Endothelial cell of hepatic sinusoid (primary cell): Measurements from ENCODE around the gene CFAP91.

Experiments used
- in situ Hi-C: cut with HindIII; loops from 2 replicates; pipeline ENCODE4 v1.10.0; 2017; ENCODE audit warnings: low sequenced_read_pairs

CFAP91 gene

DNA sequence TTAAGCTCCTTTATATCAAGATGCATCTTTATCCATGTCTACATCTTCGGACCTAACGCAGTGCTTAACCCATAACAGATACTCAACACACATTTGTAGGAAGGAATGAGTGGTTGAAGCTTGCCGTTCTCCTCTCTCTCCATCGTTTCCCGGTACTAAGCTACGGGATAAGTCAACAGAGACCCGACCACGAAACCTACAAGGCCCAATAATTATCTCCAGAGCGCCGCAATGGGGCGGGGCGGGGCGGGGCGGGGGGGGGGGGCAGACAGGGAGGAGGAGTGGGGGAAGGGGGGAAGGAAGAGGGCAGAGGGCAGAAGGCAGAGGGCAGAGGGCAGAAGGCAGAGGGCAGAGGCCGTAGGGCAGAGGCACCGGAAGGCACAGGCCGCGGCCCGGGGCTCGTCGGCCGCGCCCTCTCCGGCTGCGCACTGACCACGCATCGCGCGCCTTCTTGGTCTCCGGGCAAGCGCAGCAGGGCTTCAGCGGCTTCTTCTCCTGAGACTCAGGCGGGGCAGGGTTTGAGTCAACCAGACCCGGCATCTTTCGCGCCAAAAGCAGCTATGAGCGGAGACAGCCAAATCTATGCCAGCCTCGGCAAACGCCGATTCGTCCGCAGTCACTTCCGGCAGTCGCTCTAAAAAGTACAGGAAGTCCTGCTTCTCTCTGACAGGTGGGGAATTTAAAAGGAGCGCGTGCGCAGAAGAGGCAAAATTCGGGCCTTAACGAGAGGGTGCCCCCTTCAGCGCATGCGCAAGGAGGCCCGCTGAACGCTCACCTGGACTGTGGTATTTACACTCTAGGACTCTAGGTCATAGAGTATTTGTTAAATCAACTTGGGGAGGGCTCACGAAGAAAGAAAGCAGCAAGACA lies 25.8 kb upstream of the CFAP91 start, which contains the start of gene COX17:
Gene COX17 (minus strand): TSS at position 636 of the 870 bp plus-strand sequence. CDS start 96 bp downstream, at position 540.
- in situ Hi-C loops = loop anchor here (25.0 kb wide), 1 partner anchor 215 kb away; the partner anchor contains the start of genes POGLUT1 and TMEM39A

DNA sequence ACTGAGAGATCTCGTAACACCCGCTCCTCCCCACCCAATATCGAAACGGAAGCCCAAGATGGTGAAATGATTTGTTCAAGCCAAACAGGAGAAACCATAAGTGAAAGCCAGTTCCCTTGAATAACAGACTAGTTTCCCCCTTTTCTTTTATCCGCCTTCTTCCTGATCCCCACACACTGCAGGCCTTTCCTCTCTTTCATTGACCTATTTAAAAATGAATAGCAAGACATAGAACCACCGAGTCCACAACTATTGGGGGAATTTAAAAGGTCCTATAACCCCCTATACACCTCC lies 25.2 kb upstream of the CFAP91 start:
- in situ Hi-C loops = loop anchor here (25.0 kb wide), 1 partner anchor 215 kb away; the partner anchor contains the start of genes POGLUT1 and TMEM39A

DNA sequence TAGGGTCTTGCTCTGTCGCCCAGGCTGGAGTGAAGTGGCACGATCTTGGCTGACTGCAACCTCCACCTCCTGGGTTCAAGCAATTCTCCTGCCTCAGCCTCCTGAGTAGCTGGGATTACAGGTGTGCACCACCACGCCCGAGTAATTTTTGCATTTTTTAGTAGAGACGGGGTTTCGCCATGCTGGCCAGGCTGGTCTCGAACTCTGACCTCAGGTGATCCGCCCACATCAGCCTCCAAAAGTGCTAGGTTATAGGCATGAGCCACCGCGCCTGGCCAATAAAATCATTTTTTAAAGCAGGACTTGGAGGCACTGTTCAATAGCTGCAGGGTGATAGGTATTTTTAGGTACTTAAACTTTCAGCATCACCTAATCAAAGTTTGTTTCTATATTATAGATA lies 24.6 kb upstream of the CFAP91 start:
- in situ Hi-C loops = loop anchor here (25.0 kb wide), 1 partner anchor 216 kb away; the partner anchor contains the start of genes POGLUT1 and TMEM39A

DNA sequence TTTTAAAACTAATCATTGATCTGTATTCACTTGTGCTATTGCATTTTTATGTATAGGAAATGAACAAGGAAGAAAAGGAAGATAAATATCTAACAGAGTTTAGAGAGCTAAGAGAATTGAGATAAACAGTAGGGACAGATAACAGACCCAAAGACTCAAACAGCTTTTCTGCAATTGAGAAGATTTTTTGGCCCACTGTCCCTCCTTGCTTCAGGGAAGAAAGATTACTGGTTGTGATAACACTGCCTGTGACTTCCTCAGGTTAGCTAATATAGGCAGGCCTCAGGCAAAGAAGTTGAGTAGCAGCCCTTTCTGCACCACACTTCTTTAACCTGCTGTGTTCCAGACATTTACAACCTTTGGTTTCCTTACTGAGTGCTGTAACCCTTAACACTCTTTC lies 22.9 kb upstream of the CFAP91 start:
- in situ Hi-C loops = loop anchor here (5.0 to 25.0 kb wide), 3 partner anchors 68 to 218 kb away; partner anchors contain the start of genes POGLUT1 and TMEM39A

DNA sequence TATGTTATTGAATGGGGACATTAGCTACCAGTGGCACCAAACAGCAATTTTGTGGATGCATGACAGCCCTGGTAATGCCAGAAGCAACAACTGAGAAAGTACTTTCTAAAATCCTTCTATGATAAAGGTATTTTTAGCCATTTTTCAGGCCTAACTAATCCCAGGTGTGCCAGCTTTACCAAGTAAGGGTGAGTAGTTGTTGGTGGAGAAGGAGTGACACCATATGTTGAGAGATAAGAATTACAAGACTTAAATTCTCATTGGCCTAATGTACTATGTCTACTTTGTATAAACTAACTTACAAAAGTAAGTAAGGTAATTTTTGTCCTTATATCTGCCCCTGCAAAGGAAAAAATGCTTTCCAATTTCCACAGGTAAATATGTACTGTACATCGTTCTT lies 21.5 kb upstream of the CFAP91 start:
- in situ Hi-C loops = loop anchor here (5.0 to 25.0 kb wide), 3 partner anchors 69 to 219 kb away; partner anchors contain the start of genes POGLUT1 and TMEM39A

DNA sequence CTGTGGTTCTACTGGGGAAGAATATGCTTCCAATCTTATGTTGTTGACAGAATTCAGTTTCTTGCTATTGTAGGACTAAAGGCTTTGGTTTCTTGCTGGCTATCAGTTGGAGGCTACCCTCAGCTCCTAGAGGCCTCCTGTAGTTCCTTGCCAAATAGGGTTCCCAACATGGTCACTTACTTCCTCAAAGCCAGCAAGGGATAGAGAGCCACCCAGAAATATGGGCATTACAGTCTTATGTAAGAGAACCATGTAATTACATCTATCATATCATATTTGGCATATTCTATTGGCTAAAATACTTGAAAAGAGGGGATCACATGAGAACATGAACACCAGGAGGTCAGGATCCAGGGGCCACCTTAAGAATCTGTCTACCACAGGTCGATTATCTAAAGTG lies 19.4 kb upstream of the CFAP91 start:
- in situ Hi-C loops = loop anchor here (5.0 to 25.0 kb wide), 3 partner anchors 71 to 221 kb away; partner anchors contain the start of genes POGLUT1 and TMEM39A

DNA sequence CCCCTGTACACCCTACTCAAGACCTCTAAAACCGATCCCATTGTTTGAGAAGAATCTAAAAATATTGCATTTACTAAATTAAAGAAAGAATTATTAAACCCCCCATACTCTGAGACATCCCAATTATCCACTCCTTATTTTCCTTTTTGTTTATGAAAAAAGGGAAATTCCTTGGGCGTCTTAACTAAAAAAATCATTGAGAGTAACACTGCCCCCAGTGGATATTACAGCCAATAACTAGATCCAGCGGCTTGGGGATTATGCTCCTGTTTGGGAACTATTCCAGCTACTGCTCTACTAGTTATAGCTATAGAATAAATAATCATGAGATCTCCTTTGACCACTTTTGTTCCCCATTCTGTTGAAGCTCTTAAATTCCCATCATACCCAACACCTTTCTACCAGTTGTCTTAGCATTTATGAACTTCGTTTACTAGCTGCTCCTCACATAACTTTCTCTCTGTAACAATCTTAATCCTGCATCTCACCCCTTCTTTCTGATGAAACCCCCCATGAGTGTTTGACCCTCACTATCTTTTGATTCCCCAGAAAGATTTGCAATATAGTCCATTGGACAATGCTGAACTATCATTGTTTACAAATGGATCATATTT lies 12.7 kb upstream of the CFAP91 start:
- in situ Hi-C loops = loop anchor here (25.0 kb wide), 1 partner anchor 228 kb away; the partner anchor contains the start of genes POGLUT1 and TMEM39A

DNA sequence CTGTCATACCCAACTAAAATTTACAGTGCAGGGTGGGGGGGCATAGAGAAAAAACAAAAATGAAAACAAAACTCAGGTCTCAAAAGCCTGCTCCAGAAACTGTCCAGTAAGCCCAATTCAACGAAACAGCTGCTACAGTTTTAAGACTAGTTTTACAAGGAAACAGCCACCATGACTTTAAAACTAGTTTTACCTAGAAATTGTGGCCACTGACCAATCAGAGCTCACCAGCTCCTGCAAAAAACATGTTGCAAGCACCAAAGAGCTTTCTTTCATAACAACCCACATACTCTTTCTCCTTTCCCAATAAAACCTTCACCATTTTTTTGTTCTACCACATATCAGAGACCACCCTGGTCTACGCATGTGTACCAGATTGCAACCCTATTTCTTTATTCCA lies 7.3 kb upstream of the CFAP91 start:
- in situ Hi-C loops = loop anchor here (25.0 kb wide), 1 partner anchor 233 kb away; the partner anchor contains the start of genes POGLUT1 and TMEM39A

DNA sequence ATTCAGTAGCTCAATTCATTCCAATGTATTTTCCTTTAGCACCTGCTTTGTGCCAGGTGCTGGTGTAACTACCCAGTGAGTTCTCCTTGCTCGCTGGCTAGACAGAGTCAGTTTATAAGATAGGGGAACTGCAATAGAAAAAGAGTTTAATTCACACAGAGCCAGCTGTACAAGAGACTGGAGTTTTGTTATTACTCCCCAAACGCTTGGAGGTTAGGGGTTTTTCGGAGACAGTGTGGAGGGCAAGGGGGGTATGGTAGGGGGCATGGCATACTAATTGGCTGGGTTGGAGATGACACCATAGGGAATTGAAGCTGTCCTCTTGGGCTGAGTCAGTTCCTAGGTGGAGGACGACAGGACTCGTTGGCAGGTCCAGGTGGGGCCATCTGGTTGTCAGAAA lies 5.4 kb upstream of the CFAP91 start:
- in situ Hi-C loops = loop anchor here (25.0 kb wide), 1 partner anchor 235 kb away; the partner anchor contains the start of genes POGLUT1 and TMEM39A

DNA sequence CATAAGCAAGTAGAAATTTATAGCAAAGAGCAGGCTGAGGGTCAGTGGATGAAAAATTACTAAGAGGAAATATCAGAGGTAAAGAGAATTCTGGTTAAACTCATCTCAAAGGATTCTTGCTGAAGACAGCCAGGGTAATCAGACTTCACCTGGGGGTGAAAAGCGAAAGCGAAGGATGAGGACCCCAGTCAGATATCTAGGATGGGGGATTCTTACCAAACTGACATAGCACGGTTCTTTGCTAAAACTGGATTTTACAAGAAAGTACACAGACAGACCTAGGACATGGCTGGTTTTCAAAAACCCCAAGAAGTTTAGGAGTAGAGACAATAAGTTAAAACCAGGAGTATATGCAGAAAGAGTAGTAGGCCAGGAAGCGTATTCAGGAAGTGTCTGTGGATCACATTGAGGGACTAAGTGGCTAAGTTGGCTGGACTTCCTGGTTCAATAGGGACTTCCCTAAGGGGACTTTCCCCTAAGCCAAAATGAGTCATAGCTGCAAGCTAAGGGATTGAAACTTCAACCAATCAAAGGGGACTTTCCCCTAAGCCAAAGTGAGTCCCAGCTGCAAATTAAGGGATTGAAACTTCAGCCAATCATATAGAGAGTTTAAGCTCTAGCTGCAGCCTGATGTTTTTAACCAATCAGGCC lies 2.4 kb upstream of the CFAP91 start:
- in situ Hi-C loops = loop anchor here (10.0 kb wide), 1 partner anchor 64 kb away; no protein-coding TSS in a partner anchor

DNA sequence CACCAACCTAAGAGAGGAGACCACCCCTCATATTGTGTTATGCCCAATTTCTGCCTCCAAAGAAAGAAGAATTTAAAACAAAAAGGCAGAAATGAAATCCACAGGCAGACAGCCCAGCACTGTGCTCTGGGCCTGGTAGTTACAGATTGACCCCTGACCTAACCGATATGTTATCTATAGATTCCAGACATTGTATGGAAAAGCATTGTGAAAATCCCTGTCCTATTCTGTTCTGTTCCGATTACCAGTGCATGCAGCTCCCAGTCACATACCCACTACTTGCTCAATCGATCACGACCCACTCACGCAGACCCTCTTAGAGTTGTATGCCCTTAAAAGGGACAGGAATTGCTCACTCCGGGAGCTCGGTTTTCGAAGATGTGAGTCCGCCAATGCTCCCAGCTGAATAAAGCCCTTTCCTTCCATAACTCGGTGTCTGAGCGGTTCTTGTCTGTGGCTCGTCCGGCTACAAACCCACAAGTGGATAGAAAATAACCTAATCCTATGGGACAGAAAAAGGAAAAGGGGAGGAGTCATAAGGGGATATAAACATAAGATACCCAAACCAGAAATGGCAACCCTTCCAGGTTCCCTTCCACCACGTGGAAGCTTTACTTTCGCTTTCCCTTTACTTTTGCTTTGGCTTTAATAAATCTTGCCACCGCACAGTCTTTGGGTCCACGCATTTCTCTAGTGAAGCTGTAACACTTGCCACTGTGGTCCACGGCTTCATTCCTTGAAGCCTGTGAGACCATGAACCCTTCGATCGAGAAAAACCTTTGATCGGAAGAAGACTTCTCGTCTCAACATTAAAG lies 1.7 kb upstream of the CFAP91 start:
- in situ Hi-C loops = loop anchor here (10.0 kb wide), 1 partner anchor 64 kb away; no protein-coding TSS in a partner anchor

DNA sequence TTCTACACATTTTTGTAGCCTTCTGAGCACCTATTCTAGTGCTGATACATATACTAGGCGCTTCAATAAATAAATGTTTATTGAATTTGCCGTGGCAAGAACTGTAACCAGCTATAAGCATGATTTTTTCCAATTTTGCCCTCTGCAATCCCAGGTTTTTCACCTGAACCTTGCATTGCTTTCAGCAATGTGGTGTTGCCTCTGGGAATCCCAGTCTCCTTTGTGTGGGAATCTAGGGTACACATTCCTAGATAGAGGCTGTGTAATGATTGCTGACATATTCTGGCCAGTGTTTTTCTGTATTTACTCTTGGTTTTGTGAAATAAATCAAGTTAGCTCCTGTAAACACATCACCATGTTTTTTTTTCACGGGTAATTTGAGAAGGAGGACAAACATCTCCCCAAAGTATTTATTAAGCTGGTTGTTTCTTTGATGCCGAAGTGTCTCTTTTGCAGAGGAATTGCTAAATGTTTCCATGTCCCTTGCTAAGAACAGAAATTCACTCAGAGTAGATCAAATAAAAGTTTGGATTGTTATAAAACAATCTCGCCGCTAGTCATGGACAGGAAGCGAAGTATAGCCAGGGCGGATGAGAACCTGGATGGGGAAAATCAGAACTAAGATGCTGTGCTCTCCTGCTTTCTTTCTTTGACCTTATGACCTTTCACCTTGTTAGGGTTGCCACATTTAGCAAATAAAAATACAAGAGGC lies 1.2 kb downstream of the CFAP91 start:
- in situ Hi-C loops = loop anchor here (10.0 kb wide), 1 partner anchor 61 kb away; no protein-coding TSS in a partner anchor

DNA sequence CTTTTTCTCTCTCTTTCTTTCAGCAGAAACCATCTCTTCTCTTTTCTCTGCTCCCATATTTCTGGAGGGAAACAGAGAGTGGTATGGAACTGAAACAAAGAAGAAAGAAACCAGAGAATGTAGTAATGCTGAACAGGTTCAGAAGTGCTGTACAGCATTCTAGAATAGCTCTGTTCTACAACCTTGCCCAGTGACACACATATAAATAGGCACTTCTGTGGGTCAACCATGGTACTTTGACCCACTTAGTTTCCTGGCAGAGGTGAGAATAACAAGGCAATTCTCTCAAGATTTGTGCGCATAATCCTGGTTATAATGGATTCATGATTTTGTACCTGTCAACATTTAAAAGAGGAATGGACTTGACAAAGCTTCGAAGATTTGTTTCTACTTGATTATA lies 12.3 kb downstream of the CFAP91 start:
- in situ Hi-C loops = no loop called here

DNA sequence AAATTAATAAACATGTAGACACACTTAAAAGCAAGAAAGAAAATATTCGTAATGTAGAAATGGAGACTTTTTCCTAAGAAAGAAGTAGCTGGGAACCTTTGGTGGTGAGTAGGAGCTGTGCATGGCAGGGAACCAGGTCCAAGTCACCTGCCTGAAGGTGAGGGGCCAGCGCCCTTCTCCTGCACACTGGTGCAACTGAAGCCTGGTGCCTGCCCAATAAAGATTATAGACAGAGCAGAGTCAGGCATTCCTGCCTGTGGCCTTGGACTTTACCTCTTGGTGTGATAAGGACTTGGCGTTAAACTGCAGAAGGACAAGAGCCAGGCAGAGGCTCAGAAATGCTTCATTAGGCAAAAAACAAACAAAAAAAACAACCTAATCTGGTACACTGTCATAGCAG lies 14.2 kb downstream of the CFAP91 start:
- in situ Hi-C loops = no loop called here

DNA sequence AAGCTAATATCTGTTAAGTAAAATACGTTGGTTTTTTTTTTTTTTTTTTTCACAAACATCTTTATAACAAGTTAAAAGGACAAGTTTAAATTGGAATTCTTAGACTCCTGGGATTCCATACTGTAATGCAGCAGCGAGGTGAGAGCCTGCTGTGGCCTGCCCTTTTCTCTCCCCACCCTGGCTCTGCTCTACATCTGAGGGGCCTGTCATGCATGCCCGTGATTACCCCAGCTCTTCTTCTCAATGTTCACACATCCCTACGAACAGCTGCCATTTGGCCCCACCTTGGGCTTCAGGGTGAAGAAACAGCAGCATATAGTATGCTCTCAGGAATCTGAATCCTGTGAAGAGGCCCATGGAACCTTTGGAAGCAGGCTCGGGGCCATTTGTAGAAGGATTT lies 14.7 kb downstream of the CFAP91 start:
- in situ Hi-C loops = no loop called here

DNA sequence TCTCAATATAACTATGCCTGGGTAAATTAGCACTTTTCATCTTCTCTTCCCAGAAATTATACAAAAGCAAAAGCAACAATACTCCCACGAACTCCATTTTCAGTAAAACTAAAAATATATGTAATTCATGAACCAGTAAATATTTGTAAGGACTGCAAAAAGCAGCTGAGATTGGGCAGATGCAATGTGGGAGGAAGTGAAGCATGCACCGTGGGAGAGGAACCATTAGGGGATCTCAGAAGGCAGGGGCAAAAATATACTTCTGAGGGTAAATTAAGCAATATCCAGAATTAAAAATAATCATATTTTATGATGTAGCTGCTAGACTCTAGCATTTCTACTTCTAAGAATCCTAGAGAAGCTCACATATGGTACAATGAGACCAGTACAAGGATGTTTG lies 20.2 kb downstream of the CFAP91 start:
- in situ Hi-C loops = no loop called here

DNA sequence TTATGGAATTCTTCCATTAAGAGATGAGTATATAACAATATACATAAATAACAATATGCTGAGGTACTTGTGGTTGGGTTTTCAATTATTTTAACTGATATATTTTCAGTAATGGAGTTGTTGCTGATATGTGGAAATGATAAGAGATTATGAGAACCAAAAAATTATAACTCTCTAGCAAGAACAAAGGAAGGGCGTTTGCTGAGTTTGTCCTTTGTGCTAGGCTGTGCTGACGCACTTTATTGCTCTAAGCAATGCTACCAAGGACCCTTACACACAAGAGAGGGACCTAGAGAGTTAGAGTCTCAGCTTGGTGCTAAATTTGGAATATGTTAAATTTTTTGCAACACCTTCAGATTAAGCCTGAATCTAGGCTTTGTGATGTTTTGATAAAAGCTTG lies 24.1 kb downstream of the CFAP91 start:
- in situ Hi-C loops = no loop called here

DNA sequence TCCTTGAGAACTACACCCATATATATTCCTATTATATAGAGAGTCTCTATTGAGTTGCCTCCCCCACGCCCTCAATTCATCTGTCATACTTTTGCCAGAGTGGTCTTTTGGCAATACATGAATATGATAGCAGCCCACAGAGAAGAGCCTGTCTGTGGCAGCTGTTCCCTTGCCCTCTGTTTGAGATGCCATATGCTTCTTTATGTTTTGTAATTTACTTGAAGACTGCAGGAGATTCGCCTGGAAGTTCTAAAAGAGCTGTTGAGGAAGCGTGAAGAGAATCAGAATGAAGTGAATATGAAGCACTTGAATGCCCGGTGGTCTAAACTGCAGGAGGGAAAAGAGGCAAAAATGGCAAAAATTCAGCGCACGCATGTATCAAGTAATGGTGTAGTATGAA lies 27.2 kb downstream of the CFAP91 start:
- in situ Hi-C loops = no loop called here

DNA sequence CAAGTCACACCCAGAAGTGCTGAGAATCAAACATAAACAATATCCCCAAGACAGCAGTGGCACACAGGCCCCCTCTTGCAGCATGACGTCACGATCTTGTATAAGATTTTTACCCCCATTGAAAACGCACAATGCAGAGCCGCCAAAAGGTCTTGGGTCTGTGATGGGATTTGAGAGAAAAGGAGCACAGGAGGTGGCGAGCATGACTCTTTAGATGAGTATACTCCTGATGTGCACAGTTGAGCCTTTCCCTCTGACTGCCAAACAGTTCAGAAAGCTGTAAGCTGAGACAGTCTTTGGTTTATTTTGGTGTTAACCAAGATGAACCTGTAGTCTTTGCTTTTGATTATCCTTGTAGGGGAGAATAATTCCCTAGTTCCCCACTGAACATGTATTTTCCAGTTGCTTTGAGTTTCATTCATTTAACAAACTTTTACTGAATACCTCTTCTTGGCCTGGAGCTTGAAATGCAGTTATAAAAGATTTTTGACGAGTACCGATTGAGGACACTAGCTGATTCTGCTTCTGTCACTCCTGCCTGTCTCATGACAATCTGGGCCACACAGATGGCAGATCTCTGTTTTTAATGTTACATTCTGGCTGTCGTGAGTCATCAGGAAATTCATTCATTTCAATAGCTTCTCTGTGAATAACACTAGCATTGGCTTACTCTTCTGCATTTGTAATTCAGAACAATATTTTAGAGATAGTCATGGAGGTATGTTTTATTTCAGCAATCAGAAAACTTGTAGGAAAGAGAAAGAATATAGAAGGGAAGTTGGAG lies 28.9 kb downstream of the CFAP91 start:
- in situ Hi-C loops = no loop called here
